Skin of body (tissue), 2 donors: ENCODE results near the gene TCEAL3. TPM values are rescaled to one million over a fixed set of nuclear protein-coding genes. Genes with fewer than 3 reads are reported as not detected.
"Not testable (repeated sequence)": the region's sequence is repeated elsewhere in the genome, so short reads cannot be mapped to it uniquely, and the experiment has no call there.

Experiments used
- DNase-seq: peaks from one replicate; lab custom pipeline; 2025; lab: John Stamatoyannopoulos, UW
- total RNA-seq: library from RNA; depleted of rRNA; stranded (reverse); fragments of >200 nt; gene quantifications from one replicate; pipeline ENCODE4 v1.2.3, GENCODE V29; 2014

The TCEAL3 gene, protein sequence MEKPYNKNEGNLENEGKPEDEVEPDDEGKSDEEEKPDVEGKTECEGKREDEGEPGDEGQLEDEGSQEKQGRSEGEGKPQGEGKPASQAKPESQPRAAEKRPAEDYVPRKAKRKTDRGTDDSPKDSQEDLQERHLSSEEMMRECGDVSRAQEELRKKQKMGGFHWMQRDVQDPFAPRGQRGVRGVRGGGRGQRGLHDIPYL
- total RNA-seq, result 7.2 TPM

DNA sequence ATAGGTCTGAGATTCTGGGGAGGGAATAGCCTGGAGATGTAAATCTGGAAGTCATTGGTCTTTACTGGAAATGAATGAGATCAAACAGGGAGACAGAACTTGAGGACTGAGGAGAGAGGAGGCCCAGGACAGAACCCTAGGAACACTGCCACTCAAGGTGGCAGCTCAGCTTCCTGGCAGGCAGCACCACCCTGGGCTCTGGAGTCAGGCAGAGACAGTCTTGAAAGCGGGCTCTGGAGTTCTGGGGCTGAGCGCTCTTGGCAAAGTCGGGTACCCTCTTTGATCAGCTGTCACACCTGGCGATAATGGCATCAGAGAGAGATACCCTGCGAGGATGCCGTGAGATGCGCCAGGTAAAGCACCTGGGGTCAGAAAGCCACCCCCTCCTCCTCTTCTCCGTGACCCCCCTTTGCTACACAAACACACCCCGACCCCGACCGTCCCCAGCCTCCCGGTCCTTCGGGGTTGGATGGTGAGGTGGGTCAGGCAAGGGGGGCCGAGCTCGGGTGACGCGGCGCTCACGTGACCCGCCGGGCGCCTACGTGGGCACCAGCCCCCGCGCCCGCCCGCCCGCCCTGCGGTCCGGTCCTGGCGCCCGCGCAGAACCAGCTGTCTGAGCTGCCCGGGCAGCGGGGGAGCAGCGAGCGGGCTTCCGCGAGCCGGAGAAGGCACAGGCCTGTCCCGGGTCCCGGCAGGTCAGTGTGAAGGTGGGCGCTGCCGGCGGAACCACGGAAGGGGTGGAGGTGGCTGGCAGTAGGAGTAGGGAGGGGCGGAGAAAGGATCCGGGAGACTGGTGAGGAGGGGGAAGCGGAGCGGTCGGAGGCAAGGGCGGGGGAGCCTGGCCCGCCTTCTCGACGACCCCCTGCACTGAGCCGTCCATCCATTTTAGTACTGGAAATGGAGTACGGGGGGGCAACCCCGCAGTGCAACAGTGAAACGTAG is at the start of gene TCEAL3:
Gene TCEAL3, plus strand, starts transcription at position 600 of the 942 bp plus-strand sequence. CDS start 1,102 bp downstream, outside the sequence.
- DNase-seq, result peak; percentile 3

DNA sequence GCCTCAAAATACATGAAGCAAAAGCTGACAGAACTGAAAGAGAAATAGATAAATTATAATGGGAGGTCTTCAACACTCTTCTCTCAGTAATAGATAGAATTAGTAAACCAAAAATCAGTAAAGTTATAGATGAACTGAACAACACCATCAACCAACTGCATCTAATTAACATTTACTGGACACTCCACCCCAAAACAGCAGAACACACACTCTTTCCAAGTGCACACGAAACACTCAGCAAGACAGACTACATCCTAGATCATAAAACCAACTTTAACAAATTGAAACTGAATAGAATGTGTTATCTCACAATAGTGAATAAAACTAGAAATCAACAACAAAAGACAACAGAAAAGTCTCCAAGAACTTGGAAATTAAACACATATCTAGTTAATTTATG is 47.5 kb upstream of the TCEAL3 start:
- DNase-seq, result no peak

DNA sequence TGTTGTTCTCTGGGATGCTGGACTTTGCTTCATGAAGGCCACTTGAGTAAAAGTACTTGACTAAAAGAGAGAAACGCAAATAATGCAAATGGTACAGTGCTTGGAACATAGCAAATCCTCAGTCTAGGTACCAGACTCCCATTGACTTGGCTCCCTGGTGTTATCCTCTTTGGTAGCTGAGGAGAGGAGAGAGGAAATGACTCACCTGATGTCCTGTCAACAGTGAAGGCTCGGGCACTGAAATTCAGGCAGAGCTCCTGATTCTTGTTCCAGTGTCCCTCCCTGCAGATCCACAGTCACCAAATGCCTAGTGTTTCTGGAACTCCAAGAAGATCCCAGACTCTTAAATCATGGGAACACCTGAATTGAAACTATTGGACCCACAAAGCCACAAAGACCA is 45.0 kb upstream of the TCEAL3 start:
- no peak for DNase-seq

DNA sequence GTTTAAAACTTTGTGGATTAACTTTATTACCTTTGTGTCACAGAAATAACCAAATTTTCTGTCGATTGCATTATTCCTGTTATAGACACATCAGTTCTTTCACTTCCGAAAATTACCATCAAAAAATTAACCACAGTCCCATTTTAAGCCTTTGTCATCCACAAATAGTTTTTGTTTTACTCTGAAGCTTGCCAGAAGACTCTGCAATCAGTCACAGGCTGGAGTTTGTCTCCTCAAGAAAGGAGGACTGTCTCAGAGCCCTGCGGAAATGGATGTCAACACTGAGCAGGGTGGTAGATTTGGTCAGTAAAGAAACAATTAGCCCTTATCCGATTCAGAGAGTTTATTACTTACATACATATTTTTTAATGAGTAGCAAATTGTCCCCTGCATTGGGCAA is 42.6 kb upstream of the TCEAL3 start:
- no peak for DNase-seq

DNA sequence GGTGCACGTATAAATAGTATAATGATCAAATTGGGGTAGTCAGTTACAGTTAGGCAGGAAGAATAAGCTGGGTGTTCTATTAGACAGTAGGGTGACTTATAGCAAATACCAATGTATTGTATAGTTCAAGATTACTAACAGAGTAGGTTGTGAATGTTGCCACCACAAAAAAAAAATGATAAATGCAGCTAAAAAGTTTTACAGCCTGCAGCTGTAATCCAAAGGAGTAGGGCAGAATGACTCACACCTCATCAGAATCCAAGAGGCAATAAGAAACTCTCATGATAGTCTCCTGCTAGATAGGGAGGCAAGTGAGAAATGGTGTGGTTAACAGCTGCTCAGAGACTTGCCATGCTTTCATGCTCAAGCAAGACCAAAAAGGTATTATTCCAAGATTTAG is 42.0 kb upstream of the TCEAL3 start:
- no peak for DNase-seq

DNA sequence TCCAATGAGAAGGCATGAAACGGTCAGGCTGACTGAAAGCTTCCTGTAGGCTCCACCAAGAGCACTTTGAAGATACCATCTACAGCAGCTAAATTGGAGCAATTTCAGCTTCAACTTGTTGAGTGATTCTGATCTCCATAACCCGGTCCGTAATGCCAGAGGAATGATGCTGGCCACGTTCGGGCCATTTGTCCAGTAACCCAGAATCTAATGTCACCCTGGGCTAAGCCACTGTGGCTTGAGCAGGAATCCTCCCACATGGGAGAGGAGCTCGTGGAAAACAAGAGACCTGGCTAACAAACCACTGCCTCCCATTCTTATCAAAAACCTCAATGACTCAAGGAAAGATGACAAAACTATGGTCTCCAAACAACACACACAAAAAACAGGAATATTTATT is 36.6 kb upstream of the TCEAL3 start:
- DNase-seq, result no peak

DNA sequence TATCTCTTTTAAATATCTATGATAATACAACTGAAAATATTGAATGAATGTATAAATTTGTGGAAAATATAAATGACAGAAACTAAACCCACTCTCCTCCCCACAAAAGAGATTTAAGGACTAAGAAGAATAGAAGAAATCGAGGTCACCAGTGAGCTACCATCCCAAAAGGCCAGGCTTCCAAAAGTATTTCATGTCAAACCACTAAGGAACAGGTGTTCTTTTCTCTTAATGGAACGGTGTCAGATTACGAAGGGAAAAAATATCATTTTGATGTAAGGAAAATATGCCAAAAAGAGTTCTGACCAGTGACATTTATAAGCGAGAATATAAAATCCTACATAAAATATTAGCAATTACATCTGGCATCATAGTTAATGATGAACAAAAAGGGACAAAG is 36.0 kb upstream of the TCEAL3 start:
- no peak for DNase-seq

DNA sequence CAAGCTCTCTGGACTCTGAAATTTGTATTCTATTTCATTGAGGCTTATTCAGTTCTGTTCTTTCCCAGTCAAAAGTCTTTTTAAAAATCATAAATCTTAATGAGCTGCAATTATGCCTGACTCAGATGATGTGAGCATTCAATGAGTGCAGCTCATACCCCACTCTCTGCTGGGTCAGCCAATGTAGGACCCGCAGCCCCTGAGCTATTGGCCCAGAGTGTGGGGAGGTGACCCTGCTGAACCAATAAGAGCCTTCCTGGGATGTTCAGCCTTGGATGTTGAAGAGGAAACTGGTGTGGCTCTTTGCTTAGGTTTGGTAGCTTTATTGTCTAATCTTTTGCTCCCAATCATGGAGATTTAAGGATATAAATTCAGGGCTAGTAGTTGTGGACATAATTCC is 34.6 kb upstream of the TCEAL3 start:
- no peak for DNase-seq

DNA sequence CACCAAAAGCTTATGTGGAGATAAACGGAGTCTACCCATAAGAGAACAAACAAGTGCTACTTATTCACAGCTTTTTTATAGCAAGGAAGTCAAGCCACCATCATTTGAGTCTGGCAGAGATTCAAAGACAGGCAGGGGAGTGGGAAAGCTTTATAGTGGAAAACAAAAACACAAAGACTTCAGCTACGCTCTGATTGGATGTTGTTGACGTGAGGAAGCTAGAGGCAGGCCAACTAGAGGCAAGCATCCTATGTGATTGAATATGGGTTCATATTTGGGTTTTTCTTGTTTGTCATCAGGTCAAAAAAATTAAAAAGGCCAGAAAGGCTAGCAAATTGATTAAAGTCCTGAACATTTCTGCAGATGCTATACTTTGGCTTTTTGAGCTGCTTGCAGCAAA is 23.2 kb upstream of the TCEAL3 start:
- DNase-seq, result peak; percentile 3

DNA sequence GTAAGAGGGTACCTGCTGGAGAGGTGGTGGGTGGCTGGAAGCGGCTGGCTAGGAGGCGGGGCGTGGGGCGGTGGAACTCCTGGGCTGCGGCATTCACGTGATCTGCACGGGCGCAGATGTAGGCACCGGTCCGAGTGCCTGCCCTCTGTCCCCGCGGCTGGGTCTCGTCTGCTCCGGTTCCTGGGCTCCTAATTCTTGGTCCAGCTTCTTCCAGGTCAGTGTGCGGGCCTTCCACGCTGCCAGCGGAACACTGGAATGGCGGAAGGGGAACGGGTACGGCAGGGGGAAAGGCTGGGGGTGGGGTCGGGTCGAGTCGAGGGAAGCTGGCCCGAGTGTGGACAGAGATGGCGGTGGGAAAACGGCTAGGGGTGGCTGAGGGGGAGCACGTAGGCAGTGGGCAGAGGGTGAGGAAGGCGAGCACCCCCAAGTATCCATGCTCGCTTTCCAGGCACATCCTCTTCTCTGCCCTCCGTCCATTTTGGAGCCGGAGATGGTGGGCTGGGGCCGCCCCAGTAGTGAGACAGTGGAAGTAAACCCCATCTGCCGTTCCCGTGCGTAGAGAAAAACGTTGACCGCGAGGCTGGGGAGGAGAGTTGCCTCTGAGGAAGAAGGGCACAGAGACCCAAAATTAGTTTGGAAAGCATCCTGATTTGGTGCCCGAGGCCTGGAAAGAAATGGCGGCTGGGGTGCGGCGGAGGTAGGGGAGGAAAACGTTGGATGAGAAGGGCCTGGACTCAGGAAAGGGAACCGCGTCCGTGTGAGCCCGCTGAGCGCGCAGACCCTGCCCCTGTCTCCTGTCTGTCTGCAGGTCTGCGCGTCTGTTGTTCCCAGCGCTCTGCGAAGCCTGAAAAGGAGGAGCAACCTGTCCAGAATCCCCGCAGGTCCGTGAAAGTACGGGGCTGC is 22.1 kb upstream of the TCEAL3 start, which contains the start of gene TCEAL4:
Gene TCEAL4, plus strand, starts transcription at position 105 of the 903 bp plus-strand sequence. CDS start 1,161 bp downstream, outside the sequence.
- DNase-seq, result no peak

DNA sequence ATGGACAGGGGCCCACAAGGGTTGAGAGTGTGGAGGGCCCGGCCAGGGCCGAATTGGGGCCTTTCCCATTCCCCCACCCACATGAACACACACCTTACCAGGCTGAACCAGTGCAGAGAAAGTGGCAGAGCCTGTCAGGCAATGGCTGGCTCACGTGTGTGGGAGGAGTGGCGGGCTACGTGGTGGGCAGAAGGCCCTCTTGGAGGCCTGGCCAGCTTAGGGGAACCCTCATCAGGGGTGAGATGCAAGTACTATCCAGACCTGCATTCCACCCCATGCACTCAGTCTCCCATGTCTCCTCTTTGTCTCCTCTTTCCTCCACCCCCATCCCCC is 21.5 kb upstream of the TCEAL3 start:
- no peak for DNase-seq

DNA sequence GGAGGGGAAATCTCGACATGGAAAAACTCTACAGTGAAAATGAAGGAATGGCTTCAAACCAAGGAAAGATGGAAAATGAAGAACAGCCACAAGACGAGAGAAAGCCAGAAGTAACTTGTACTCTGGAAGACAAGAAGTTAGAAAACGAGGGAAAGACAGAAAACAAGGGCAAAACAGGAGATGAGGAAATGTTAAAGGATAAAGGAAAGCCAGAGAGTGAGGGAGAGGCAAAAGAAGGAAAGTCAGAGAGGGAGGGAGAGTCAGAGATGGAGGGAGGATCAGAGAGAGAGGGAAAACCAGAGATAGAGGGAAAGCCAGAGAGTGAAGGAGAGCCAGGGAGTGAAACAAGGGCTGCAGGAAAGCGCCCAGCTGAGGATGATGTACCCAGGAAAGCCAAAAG is 21.1 kb upstream of the TCEAL3 start:
- no peak for DNase-seq

DNA sequence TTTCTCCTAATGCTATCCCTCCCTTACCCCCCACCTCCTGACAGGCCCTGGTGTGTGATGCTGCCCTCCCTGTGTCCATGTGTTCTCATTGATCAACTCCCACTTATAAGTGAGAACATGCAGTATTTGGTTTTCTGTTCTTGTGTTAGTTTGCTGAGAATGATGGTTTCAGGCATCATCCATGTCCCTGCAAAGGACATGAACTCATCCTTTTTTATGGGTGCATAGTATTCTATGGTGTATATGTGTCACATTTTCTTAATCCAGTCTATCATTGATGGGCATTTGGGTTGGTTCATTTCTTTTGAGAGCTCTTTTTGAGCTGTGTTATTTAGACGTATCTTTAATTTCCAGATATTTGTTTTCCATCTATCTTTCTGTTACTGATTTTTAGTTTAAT is 15.5 kb upstream of the TCEAL3 start:
- not testable (repeated sequence) for DNase-seq

DNA sequence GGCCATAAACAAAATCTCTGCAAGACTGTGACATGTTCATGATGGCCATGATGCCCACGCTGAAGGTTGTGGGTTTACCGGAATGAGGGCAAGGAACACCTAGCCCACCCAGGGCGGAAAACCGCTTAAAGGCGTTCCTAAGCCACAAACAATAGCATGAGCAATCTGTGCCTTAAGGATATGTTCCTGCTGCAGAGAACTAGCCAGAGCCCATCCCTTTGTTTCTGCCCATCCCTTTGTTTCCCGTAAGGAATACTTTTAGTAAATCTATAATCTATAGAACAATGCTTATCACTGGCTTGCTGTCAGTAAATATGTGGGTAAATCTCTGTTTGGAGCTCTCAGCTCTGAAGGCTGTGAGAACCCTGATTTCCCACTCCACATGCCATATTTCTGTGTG is 12.6 kb upstream of the TCEAL3 start:
- not testable (repeated sequence) for DNase-seq

DNA sequence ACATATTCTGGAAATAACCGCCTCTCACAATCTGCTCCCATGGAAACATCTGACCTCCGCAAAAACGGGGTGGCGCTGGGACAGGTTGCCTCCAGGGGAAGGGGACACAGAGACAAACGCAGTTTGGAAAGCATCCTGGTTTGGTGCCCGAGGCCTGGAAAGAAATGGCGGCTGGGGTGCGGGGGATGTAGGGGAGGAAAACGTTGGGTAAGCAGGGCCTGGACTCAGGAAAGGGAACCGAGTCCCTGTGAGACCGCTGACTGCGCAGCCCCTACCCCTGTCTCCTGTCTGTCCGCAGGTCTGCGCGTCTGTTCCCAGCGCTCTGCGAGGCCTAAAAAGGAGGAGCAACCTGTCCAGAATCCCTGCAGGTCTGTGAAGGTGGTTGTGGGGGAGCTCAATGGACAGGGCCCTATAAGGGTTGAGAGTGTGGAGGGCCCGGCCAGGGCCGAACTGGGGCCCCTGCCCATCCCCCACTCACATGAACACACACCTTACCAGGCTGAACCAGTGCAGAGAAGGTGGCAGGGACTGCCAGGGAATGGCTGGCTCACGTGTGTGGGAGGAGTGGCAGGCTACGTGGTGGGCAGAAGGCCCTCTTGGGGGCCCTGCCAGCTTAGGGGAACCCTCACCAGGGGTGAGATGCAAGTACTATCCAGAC is 672 bp downstream of the TCEAL3 start:
- DNase-seq, result no peak

DNA sequence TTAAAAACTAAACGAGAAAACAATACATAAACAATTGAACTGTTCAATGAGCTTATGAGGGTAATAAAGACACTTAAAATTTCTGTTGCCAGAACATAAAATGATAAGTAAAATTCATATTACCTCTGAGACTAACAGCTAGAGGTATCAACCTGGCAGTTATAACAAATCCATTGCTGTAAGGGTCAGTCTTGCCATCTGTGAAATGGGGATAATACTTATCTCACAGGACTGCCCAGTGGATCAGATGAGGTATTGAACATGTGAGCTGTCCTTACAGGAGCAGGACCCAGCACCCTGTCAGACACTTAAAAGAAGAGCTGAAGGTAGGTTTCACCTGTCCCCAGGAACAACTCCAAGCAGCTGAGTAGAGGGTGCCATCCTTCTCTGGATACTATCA is 2.5 kb downstream of the TCEAL3 start:
- DNase-seq, result no peak

DNA sequence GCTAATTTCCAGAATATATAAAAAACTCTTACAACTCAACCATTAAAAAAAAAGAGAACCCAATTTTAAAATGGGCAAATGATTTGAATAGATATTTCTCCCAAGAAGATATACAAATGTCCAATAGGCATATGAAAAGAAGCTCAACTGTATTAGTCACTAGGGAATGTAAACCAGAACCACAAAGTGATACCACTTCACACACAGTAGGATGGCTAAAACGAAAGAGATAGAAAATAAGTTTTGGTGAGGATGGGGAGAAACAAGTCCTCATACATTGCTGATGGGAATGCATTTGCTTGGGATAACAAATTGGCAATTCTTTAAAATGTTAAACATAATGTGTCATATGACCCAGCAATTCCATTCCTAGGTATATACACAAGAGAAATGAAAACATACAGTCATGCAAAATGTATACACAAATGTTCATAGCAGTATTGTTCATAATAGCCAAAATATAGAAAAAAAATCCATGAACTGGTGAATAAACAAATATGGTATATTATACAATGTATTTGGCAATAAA is 5.7 kb downstream of the TCEAL3 start:
- DNase-seq, result no peak

DNA sequence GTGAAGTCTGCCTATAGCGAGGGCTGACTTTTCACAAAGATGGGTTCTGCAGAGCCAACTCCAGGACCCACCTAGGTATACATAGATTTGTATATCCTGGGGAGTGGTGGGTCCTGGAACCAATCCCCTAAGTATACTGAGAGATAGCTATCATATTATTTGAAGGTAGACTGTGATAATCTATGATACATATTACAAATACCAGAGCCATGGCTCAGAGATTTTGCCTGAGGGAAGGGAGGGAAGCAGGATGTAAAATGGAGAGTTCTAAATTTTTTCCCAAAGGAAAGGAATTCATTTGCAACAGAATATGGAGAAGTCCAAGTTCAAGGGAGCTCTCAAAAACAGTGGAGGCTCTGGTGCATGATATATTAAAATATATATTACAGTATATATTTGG is 7.2 kb downstream of the TCEAL3 start:
- no peak for DNase-seq

DNA sequence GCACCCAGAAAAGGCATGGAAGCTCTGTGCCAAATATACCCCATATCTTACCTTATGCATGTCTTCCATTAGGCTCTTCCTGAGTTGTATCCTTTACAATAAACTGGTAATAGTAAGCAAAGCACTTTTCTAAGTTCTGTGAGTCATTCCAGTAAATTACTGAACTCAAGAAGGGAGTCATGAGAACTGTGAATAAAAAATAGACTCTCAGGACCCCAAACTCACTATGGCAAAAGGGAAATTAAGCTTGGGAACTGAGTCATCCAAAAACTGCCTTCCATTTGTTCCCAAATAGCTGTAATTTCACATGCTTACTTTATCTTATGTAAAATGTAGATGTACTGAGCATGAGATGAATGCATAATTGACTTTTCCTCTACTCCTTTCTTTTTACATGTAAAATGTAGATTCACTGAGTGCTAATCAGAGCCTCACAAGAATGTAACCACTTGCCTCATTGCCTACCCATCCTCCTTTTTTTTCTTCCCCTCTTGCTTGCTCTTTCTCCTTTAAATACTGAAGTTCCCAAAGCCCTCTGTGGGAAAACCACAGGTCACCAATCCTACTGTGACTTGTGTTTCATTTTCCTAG is 8.1 kb downstream of the TCEAL3 start:
- DNase-seq, result no peak

DNA sequence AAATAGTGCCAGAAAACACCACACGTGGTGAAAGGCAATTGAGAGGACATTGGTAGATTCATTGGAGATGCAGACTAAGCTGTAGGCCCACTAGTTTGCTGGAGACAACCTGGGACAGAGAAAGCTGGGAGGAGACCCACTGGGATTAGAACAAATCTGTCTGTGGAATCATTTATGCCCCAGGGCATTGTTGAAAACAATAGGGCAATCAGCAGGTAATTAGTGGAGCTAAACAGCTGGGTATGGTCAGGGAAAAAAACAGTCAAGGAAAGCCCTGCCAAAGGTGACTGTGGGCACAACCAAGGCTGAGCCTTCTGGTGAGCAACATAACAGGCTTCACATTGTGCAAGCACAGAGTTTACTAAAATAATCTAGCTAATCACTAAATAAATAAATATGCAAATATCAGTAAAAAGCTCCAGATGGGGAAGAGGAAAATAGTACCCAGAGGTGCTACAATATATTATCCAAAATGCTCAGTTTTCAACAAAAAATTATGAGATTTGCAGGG is 9.0 kb downstream of the TCEAL3 start:
- no peak for DNase-seq
